ENCODE results near the gene UBE4B. TPM values are rescaled to one million over a fixed set of nuclear protein-coding genes. Genes with fewer than 3 reads are reported as not detected.

UBE4B gene
- total and polyA plus RNA-seq, 2 of the 4 experiments (the other 2 are of a cell fraction): 26.5 to 39.3 TPM

GRCh38 chr1:10045480-10046355, 13.0 kb downstream of the UBE4B start:
- TF ChIP-seq CEBPB (IDR thresholded peaks at IDR 0.05; ENCODE audit: low read depth, low read length) (no peak), RFX5 (IDR thresholded peaks at IDR 0.05; ENCODE audit: low read depth, low read length) (no peak), ELK1 (IDR thresholded peaks at IDR 0.05; ENCODE audit: borderline replicate concordance, low read depth, low read length) (no peak), MXI1 (IDR thresholded peaks at IDR 0.05; ENCODE audit: borderline replicate concordance, low read depth, low read length) (peak; percentile 25; the same call in 1 of the 2 replicates), RAD21 (IDR thresholded peaks at IDR 0.05; ENCODE audit: low read length) (no peak), USF2 (IDR thresholded peaks at IDR 0.05; ENCODE audit: low read depth, low read length) (peak; percentile 85), FOS (IDR thresholded peaks at IDR 0.05; ENCODE audit: low read depth, low read length) (no peak), MAZ (IDR thresholded peaks at IDR 0.05; ENCODE audit: borderline replicate concordance, low read depth, low read length) (peak; percentile 16; the same call in 1 of the 2 replicates)
- Histone ChIP-seq H3K4me3 (ENCODE audit: insufficient read depth, low read depth, low read length) (no peak overlapping the region), H4K91ac (ENCODE audit: insufficient read depth, low read depth, low read length) (no peak overlapping the region), H2BK20ac (ENCODE audit: low read depth, low read length) (peak overlapping the region; percentile 23; the same call in 1 of the 2 replicates), H3K79me1 (ENCODE audit: low read depth in 1 of 2, low read length in 2 of 2) (peaks cover 49 to 94% of the 10 kb centered on the region in 2 experiments), H3K56ac (ENCODE audit: extremely low read depth, insufficient read depth, low read length) (no peak overlapping the region), H2BK15ac (ENCODE audit: low read depth, low read length) (no peak overlapping the region; the same call in 2 of the 3 replicates), H3K4me2 (ENCODE audit: low read depth, low read length) (peak overlapping the region; percentile 42; the same call in 1 of the 2 replicates), H3K4ac (ENCODE audit: low read depth, low read length) (peak overlapping the region; percentile 42; the same call in 1 of the 2 replicates), H2AFZ (replicated peaks; ENCODE audit: low read length, poor library complexity) (no peak overlapping the region), H3K18ac (ENCODE audit: low read depth, low read length) (no peak overlapping the region; the same call in 1 of the 2 replicates), H3K36me3 (ENCODE audit: control insufficient read depth, insufficient read depth, low read length) (peaks cover 3% of the 10 kb centered on the region; the same call in 1 of the 2 replicates), H4K5ac (ENCODE audit: low read depth, low read length) (no peak overlapping the region), H2BK120ac (ENCODE audit: low read depth, low read length) (peak overlapping the region; percentile 61; the same call in 1 of the 2 replicates), H3K9ac (ENCODE audit: low read depth, low read length) (no peak overlapping the region), H3K14ac (replicated peaks; ENCODE audit: low read depth, low read length) (peak overlapping the region; percentile 58; the same call in 1 of the 2 replicates), H3K27ac (ENCODE audit: insufficient read depth, low read length) (peak overlapping the region; percentile 73; the same call in 1 of the 2 replicates), H2AK5ac (ENCODE audit: low read depth, low read length) (peak overlapping the region; percentile 38; the same call in 1 of the 2 replicates), H2AK9ac (replicated peaks; ENCODE audit: low read depth, low read length, poor library complexity) (no peak overlapping the region), H4K8ac (ENCODE audit: low read depth in 2 of 2, low read length in 2 of 2) (peak overlapping the region in 1 of 2 experiments; percentile 25; a peak in 1 of 4 replicates), H3K23ac (ENCODE audit: low read depth, low read length) (no peak overlapping the region), H2BK5ac (ENCODE audit: low read depth, low read length, poor library complexity, severe bottlenecking) (no peak overlapping the region), H3K9me3 (ENCODE audit: control insufficient read depth, insufficient read depth, low read length) (no peaks in the 10 kb centered on the region), H3K4me1 (ENCODE audit: control insufficient read depth, insufficient read depth, low read length) (peaks cover 13% of the 10 kb centered on the region), H3K27me3 (ENCODE audit: control insufficient read depth, insufficient read depth, low read length) (no peaks in the 10 kb centered on the region), H3K9me1 (ENCODE audit: insufficient read depth, low read length) (peaks cover 35% of the 10 kb centered on the region), H4K20me1 (ENCODE audit: insufficient read depth, low read length) (peaks cover 55% of the 10 kb centered on the region; the same call in 1 of the 2 replicates)
- DNase-seq (peak; percentile 79), ATAC-seq (ENCODE audit: low read depth) (peak; percentile 82)
- in situ Hi-C loops (cut with MboI; ENCODE audit: low sequenced_read_pairs): no loop called here
- BruUV-seq (replicated peaks): no TSS peak
- dilution Hi-C loops (cut with HindIII; ENCODE audit: low sequenced_read_pairs, unreplicated experiment): no loop called here
- ChIA-PET POLR2A (ENCODE audit: unreplicated experiment) (interaction anchor here (0.6 kb wide), 1 partner anchor 266 kb away, joined by 3 read pairs; no protein-coding TSS in a partner anchor), CTCF (interaction anchor here (0.5 to 1.3 kb wide), 2 partner anchors 12 to 14 kb away, joined by 3 read pairs; no protein-coding TSS in a partner anchor)
- 92% methylated on average over 2 of the region's 8 CpGs; no CpG with 5 or more reads in 1 of the 2 experiments for WGBS, 2 experiments (ENCODE audit: extremely low coverage in 2 of 2, insufficient read length in 1 of 2)
- intact Hi-C loops (cut with micrococcal nuclease): no loop called here
